ENCODE results near the gene ATG5. TPM values are rescaled to one million over a fixed set of nuclear protein-coding genes. Genes with fewer than 3 reads are reported as not detected.
"Not testable (repeated sequence)": the region's sequence is repeated elsewhere in the genome, so short reads cannot be mapped to it uniquely, and the experiment has no call there.

ATG5 gene
- polyA plus RNA-seq, 1 experiment: 53.9 TPM

GRCh38 chr6:106279179-106279578 lies 46.4 kb downstream of the ATG5 start:
- no peaks in the 10 kb centered on the region for H3K27me3 ChIP-seq (ENCODE audit: control insufficient read depth, insufficient read depth, low read length)
- H3K9me3 ChIP-seq (ENCODE audit: control insufficient read depth, insufficient read depth, low read length): no peaks in the 10 kb centered on the region
- no peak overlapping the region for H3K4me3 ChIP-seq (ENCODE audit: low read depth, low read length)
- no peak for TF ChIP-seq CTCF (IDR thresholded peaks at IDR 0.05; ENCODE audit: low read depth, low read length)
- ChIA-PET CTCF (interaction anchor here (0.6 to 1.6 kb wide), 2 partner anchors 22 to 189 kb away, joined by 3 to 8 read pairs; no protein-coding TSS in a partner anchor), POLR2A (interaction anchor here (0.6 kb wide), 1 partner anchor 22 kb away, joined by 3 read pairs; no protein-coding TSS in a partner anchor)
- no peak overlapping the region for H3K27ac ChIP-seq (ENCODE audit: low read depth, low read length)
- peak; percentile 37 for DNase-seq (ENCODE audit: low read depth, low spot score)

GRCh38 chr6:106275692-106276091 lies 49.9 kb downstream of the ATG5 start:
- Histone ChIP-seq H3K27me3 (ENCODE audit: control insufficient read depth, insufficient read depth, low read length) (no peaks in the 10 kb centered on the region), H3K27ac (ENCODE audit: low read depth, low read length) (no peak overlapping the region), H3K4me3 (ENCODE audit: low read depth, low read length) (no peak overlapping the region), H3K9me3 (ENCODE audit: control insufficient read depth, insufficient read depth, low read length) (no peaks in the 10 kb centered on the region)
- no peak for TF ChIP-seq CTCF (IDR thresholded peaks at IDR 0.05; ENCODE audit: low read depth, low read length)
- POLR2A ChIA-PET: no interaction called here
- DNase-seq (ENCODE audit: low read depth, low spot score): no peak
- CTCF ChIA-PET: interaction anchor here (1.4 kb wide), 1 partner anchor 873 kb away, joined by 3 read pairs; the partner anchor contains the start of gene PREP

GRCh38 chr6:106273087-106273486 lies 52.5 kb downstream of the ATG5 start:
- no peak for DNase-seq (ENCODE audit: low read depth, low spot score)
- H3K27me3 ChIP-seq (ENCODE audit: control insufficient read depth, insufficient read depth, low read length): no peaks in the 10 kb centered on the region
- no peak for TF ChIP-seq CTCF (IDR thresholded peaks at IDR 0.05; ENCODE audit: low read depth, low read length)
- no peak overlapping the region for H3K4me3 ChIP-seq (ENCODE audit: low read depth, low read length)
- POLR2A ChIA-PET: no interaction called here
- CTCF ChIA-PET: interaction anchor here (1.2 kb wide), 1 partner anchor 28 kb away, joined by 3 read pairs; no protein-coding TSS in a partner anchor
- H3K27ac ChIP-seq (ENCODE audit: low read depth, low read length): no peak overlapping the region
- H3K9me3 ChIP-seq (ENCODE audit: control insufficient read depth, insufficient read depth, low read length): peaks cover 3% of the 10 kb centered on the region; the same call in 1 of the 2 replicates

- Histone ChIP-seq H3K27ac (ENCODE audit: low read depth, low read length) (no peak overlapping the region), H3K27me3 (ENCODE audit: control insufficient read depth, insufficient read depth, low read length) (no peaks in the 10 kb centered on the region), H3K4me3 (ENCODE audit: low read depth, low read length) (no peak overlapping the region), H3K9me3 (ENCODE audit: control insufficient read depth, insufficient read depth, low read length) (peaks cover 3% of the 10 kb centered on the region; the same call in 1 of the 2 replicates)
- CTCF ChIA-PET: interaction anchor here (1.4 kb wide), 1 partner anchor 279 kb away, joined by 4 read pairs; no protein-coding TSS in a partner anchor
- TF ChIP-seq CTCF (IDR thresholded peaks at IDR 0.05; ENCODE audit: low read depth, low read length): no peak
- no peak for DNase-seq (ENCODE audit: low read depth, low spot score)
- POLR2A ChIA-PET: no interaction called here
Measured at GRCh38 chr6:106272287-106272686, 53.3 kb downstream of the ATG5 start.

GRCh38 chr6:106270414-106270813 lies 55.1 kb downstream of the ATG5 start:
- no peak overlapping the region for H3K4me3 ChIP-seq (ENCODE audit: low read depth, low read length)
- ChIA-PET POLR2A (no interaction called here), CTCF (interaction anchor here (0.6 to 1.2 kb wide), 3 partner anchors 10 to 32 kb away, joined by 3 to 4 read pairs (median 3); no protein-coding TSS in a partner anchor)
- H3K9me3 ChIP-seq (ENCODE audit: control insufficient read depth, insufficient read depth, low read length): peaks cover 3% of the 10 kb centered on the region; the same call in 1 of the 2 replicates
- no peak for DNase-seq (ENCODE audit: low read depth, low spot score)
- H3K27me3 ChIP-seq (ENCODE audit: control insufficient read depth, insufficient read depth, low read length): no peaks in the 10 kb centered on the region
- no peak for TF ChIP-seq CTCF (IDR thresholded peaks at IDR 0.05; ENCODE audit: low read depth, low read length)
- no peak overlapping the region for H3K27ac ChIP-seq (ENCODE audit: low read depth, low read length)

GRCh38 chr6:106269268-106269919 lies 56.2 kb downstream of the ATG5 start:
- POLR2A ChIA-PET; H3K9me3 ChIP-seq (ENCODE audit: control insufficient read depth, insufficient read depth, low read length); H3K27me3 ChIP-seq (ENCODE audit: control insufficient read depth, insufficient read depth, low read length); DNase-seq (ENCODE audit: low read depth, low spot score); CTCF ChIA-PET; H3K27ac ChIP-seq (ENCODE audit: low read depth, low read length); H3K4me3 ChIP-seq (ENCODE audit: low read depth, low read length): not testable (repeated sequence)

GRCh38 chr6:106268500-106268899 lies 57.1 kb downstream of the ATG5 start:
- POLR2A ChIA-PET; H3K27me3 ChIP-seq (ENCODE audit: control insufficient read depth, insufficient read depth, low read length); H3K9me3 ChIP-seq (ENCODE audit: control insufficient read depth, insufficient read depth, low read length); H3K4me3 ChIP-seq (ENCODE audit: low read depth, low read length); DNase-seq (ENCODE audit: low read depth, low spot score); CTCF ChIA-PET; H3K27ac ChIP-seq (ENCODE audit: low read depth, low read length): not testable (repeated sequence)
